Endothelial cell of umbilical vein (primary cell): Measurements from ENCODE around the gene SBK1. TPM values are rescaled to one million over a fixed set of nuclear protein-coding genes. Genes with fewer than 3 reads are reported as not detected.

Experiments used
- BruUV-seq: library from RNA; stranded (reverse); fragments of 400-500 nt; replicated peaks from 2 replicates; lab custom pipeline; 2021; lab: Mats Ljungman, UMichigan
- CTCF ChIA-PET: fragments of 300-600, 350-600 bp; sonication (Branson Sonifier 250); formaldehyde crosslinking; loops from one replicate; lab custom pipeline; 2021; ENCODE audit warnings: antibody characterized with exemption, inconsistent platforms; lab: Charles Lee
- POLR2A ChIA-PET: fragments of 300-600, 350-600 bp; sonication (Branson Sonifier 250); formaldehyde crosslinking; loops from one replicate; lab custom pipeline; 2021; ENCODE audit warnings: antibody characterized with exemption, inconsistent platforms; lab: Charles Lee
- DNase-seq: peaks from one replicate; pipeline ENCODE4 v3.0.0-alpha.2; 2011; ENCODE audit warnings: low read depth, low spot score
- FAIRE-seq: peaks from 2 replicates; lab custom pipeline; 2011; peaks lifted over from hg19 to GRCh38; lab: Jason Lieb, UNC
- H2AFZ ChIP-seq: 2 replicates; pipeline ENCODE4 v1.6.0; 2012; ENCODE audit warnings: low read depth, low read length, control low read depth, inconsistent platforms
- H3K27ac ChIP-seq: 2 replicates; pipeline ENCODE4 v1.5.1; 2011; ENCODE audit warnings: low read depth, mild to moderate bottlenecking, control low read depth, low read length, moderate library complexity; ENCODE audit not compliant: insufficient read depth
- H3K27me3 ChIP-seq, 2 experiments: 2 replicates each; pipeline versions ENCODE4 v1.6.0 to v1.6.1; 2011; ENCODE audit warnings: low read length in 2 of 2, mixed read lengths in 1 of 2; ENCODE audit not compliant: control insufficient read depth in 2 of 2, insufficient read depth in 2 of 2
- H3K36me3 ChIP-seq, 2 experiments: 2 replicates in 1 of 2; 3 replicates in 1 of 2; pipeline ENCODE4 v1.5.1; 2011; ENCODE audit warnings: low read length in 2 of 2, mild to moderate bottlenecking in 1 of 2, moderate library complexity in 1 of 2; ENCODE audit not compliant: control insufficient read depth in 2 of 2, insufficient read depth in 2 of 2; ENCODE audit errors: extremely low read depth in 1 of 2
- H3K4me1 ChIP-seq: 3 replicates; pipeline ENCODE4 v1.5.1; 2011; ENCODE audit warnings: mild to moderate bottlenecking, low read length; ENCODE audit not compliant: control insufficient read depth, insufficient read depth; ENCODE audit errors: extremely low read depth
- H3K4me2 ChIP-seq: 2 replicates; pipeline ENCODE4 v1.6.1; 2011; ENCODE audit warnings: low read length, control low read depth, mixed read lengths; ENCODE audit not compliant: insufficient read depth
- H3K4me3 ChIP-seq, 3 experiments: fragments of 200-600 bp in 1 of 3; sonication (generic), shearing (Covaris generic) in 1 of 3; replicated peaks in 1 of 3; 2 replicates each; pipeline ENCODE4 v1.5.1; 2011 to 2016; ENCODE audit warnings: control low read depth in 3 of 3, low read length in 3 of 3, mild to moderate bottlenecking in 2 of 3, inconsistent platforms in 1 of 3, low read depth in 1 of 3, moderate library complexity in 1 of 3; ENCODE audit not compliant: insufficient read depth in 1 of 3
- H3K79me2 ChIP-seq: 2 replicates; pipeline ENCODE4 v1.6.0; 2012; ENCODE audit warnings: low read length, inconsistent platforms; ENCODE audit not compliant: control insufficient read depth, insufficient read depth
- H3K9ac ChIP-seq: replicated peaks from 2 replicates; pipeline ENCODE3; 2011; ENCODE audit warnings: low read length, control low read depth; ENCODE audit not compliant: insufficient read depth; ENCODE audit errors: extremely low read depth
- H3K9me1 ChIP-seq: replicated peaks from 3 replicates; pipeline ENCODE4 v1.6.0; 2011; ENCODE audit warnings: mild to moderate bottlenecking, low read length; ENCODE audit not compliant: control insufficient read depth, insufficient read depth; ENCODE audit errors: extremely low read depth
- H3K9me3 ChIP-seq: replicated peaks from 2 replicates; pipeline ENCODE4 v1.5.1; 2012; ENCODE audit warnings: low read length, inconsistent platforms; ENCODE audit not compliant: control insufficient read depth, insufficient read depth
- H4K20me1 ChIP-seq: replicated peaks from 2 replicates; pipeline ENCODE3; 2011; ENCODE audit warnings: mild to moderate bottlenecking, low read length; ENCODE audit not compliant: control insufficient read depth, insufficient read depth; ENCODE audit errors: extremely low read depth
- CTCF ChIP-seq, 2 donors: IDR thresholded peaks; 1 replicate in 1 of 2; 2 replicates in 1 of 2; pipeline ENCODE4 v1.5.1; 2011; ENCODE audit warnings: low read length in 2 of 2, mild to moderate bottlenecking in 2 of 2, moderate library complexity in 2 of 2, control low read depth in 1 of 2, inconsistent platforms in 1 of 2, low read depth in 1 of 2; ENCODE audit not compliant: insufficient read depth in 1 of 2; ENCODE audit errors: extremely low read depth in 1 of 2
- EZH2 ChIP-seq: IDR thresholded peaks from 2 replicates; pipeline ENCODE4 v1.6.1; 2012; ENCODE audit warnings: borderline replicate concordance, low read depth, mild to moderate bottlenecking, moderate library complexity, low read length, inconsistent platforms; ENCODE audit not compliant: severe bottlenecking
- FOS ChIP-seq: IDR thresholded peaks from 2 replicates; pipeline ENCODE4 v1.6.1; 2011; ENCODE audit warnings: mild to moderate bottlenecking, low read length, moderate library complexity, borderline replicate concordance; ENCODE audit not compliant: insufficient read depth
- GATA2 ChIP-seq: IDR thresholded peaks from 2 replicates; pipeline ENCODE4 v1.7.0; 2011; ENCODE audit warnings: low read depth, mild to moderate bottlenecking, moderate library complexity, mixed read lengths, low read length; ENCODE audit not compliant: insufficient read length, insufficient read depth
- JUN ChIP-seq: IDR thresholded peaks from 2 replicates; pipeline ENCODE4 v1.6.1; 2011; ENCODE audit warnings: borderline replicate concordance, low read depth; ENCODE audit not compliant: insufficient read length, insufficient read depth
- MAX ChIP-seq: IDR thresholded peaks from 2 replicates; pipeline ENCODE4 v1.6.1; 2011; ENCODE audit not compliant: insufficient read depth, insufficient read length
- MYC ChIP-seq: IDR thresholded peaks from one replicate; pipeline ENCODE4 v1.6.1; 2011; ENCODE audit warnings: mild to moderate bottlenecking, low read depth, low read length
- POLR2A ChIP-seq: IDR thresholded peaks from 2 replicates; pipeline ENCODE4 v1.6.1; 2012; ENCODE audit warnings: low read depth, mild to moderate bottlenecking, control low read depth, low read length
- POLR2AphosphoS5 ChIP-seq: IDR thresholded peaks from 2 replicates; pipeline ENCODE4 v1.6.1; 2012; ENCODE audit warnings: low read depth, mild to moderate bottlenecking, control low read depth, low read length, moderate library complexity; ENCODE audit not compliant: insufficient read depth
- dilution Hi-C: fragments of 300-500 bp; cut with MboI; formaldehyde crosslinking; loops from one replicate; pipeline ENCODE4 v1.15.0; 2019; ENCODE audit warnings: low sequenced_read_pairs; ENCODE audit not compliant: extremely low pct_ligation_motif_present
- intact Hi-C: fragments of 100-400 bp; cut with micrococcal nuclease; formaldehyde crosslinking; loops from one replicate; pipeline ENCODE4 v1.10.0; 2022
- polyA plus RNA-seq, 4 experiments: library from polyadenylated mRNA; depleted of rRNA in 3 of 4; stranded (reverse) in 3 of 4; unstranded in 1 of 4; fragments of >200 nt; gene quantifications; 2 replicates each; pipeline versions ENCODE4 v1.2.1 to v1.2.3, GENCODE V29; 2011 to 2012; ENCODE audit warnings: missing spikeins in 1 of 4
- total RNA-seq: library from RNA; stranded (reverse); gene quantifications from 2 replicates; pipeline ENCODE4 v1.2.3, GENCODE V29; 2021

SBK1 gene
- total and polyA plus RNA-seq, 2 donors (not counting 3 experiments of a cell fraction or from before 2014, with no cell fraction given): 0.19 to 0.51 TPM

DNA sequence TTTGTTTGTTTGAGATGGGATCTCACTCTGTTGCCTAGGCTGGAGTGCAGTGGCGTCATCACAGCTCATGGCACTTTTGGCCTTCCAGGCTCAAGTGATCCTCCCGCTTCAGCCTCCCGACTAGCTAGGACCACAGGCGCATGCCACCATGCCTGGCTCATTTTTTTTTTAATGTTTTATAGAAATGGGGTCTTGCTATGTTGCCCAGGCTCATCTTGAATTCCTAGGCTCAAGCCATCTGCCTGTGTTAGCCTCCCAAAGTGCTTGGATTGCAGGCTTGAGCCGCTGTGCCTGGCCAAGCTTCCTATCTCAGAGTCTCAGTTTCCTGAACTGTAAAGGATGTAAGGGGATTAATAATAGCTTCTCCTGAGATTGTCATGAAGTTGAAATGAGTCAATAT, 8.0 kb downstream of the SBK1 start:
- H3K27me3 ChIP-seq: no peaks in the 10 kb centered on the region
- no peak overlapping the region for H3K4me3 ChIP-seq
- no peaks in the 10 kb centered on the region for H4K20me1 ChIP-seq
- DNase-seq (no peak), FAIRE-seq (no peak)
- dilution Hi-C loops: no loop called here
- H2AFZ ChIP-seq: no peak overlapping the region
- ChIA-PET POLR2A (no interaction called here), CTCF (interaction anchor here (0.8 to 3.5 kb wide), 5 partner anchors 10 to 26 kb away, joined by 3 to 9 read pairs (median 4); no protein-coding TSS in a partner anchor)
- no peaks in the 10 kb centered on the region for H3K36me3 ChIP-seq
- no peak overlapping the region for H3K9ac ChIP-seq
- H3K9me3 ChIP-seq: no peaks in the 10 kb centered on the region
- BruUV-seq: no TSS peak
- intact Hi-C loops: no loop called here
- H3K4me2 ChIP-seq: no peak overlapping the region
- no peaks in the 10 kb centered on the region for H3K9me1 ChIP-seq
- no peaks in the 10 kb centered on the region for H3K4me1 ChIP-seq
- no peak overlapping the region for H3K27ac ChIP-seq
- TF ChIP-seq EZH2 (no peak), POLR2AphosphoS5 (no peak), MAX (no peak), MYC (no peak), GATA2 (no peak), JUN (no peak), CTCF (IDR thresholded peaks at IDR 0.05; ENCODE audit: extremely low read depth in 1 of 2, insufficient read depth in 1 of 2, low read depth in 1 of 2, low read length in 2 of 2) (no peak), FOS (no peak), POLR2A (no peak)
- no peaks in the 10 kb centered on the region for H3K79me2 ChIP-seq
